Pancreas (tissue), 8 donors: Measurements from ENCODE around the gene PPP4R3A. TPM values are rescaled to one million over a fixed set of nuclear protein-coding genes. Genes with fewer than 3 reads are reported as not detected.

Experiments
- polyA plus RNA-seq, 2 donors: library from polyadenylated mRNA; stranded (reverse); fragments of 200-250 nt; gene quantifications; one replicate each; pipeline ENCODE4 v1.2.3, GENCODE V29; 2013
- total RNA-seq, 6 donors: library from RNA; stranded (reverse); fragmentation: NEBNext Ultra II Directional in 4 of 6; extraction: Animal tissue kit (Norgen Biotek cat#: 25700) in 4 of 6; gene quantifications; one replicate each; pipeline versions ENCODE4 v1.2.1 to v1.2.4, GENCODE V29; 2021 to 2023
- donor health status: healthy with polysubstance abuse.
- donor health status: DM: no; HTN: no; CAD: no; lungs with moderate emphysema.
- donor health status: DM: no; HTN: no; CAD: no.
- donor health status: Bipolar disorder and iron deficiency.
- donor health status: DM: yes; HTN: yes; CAD: no.
- donor health status: DM: no; HTN: no; CAD: no.
- donor health status: DM: no; HTN: no; CAD: no.
- donor health status: DM: yes; HTN: yes; CAD: no.

The PPP4R3A gene
- total and polyA plus RNA-seq, 8 donors, result 26.2 to 48.4 (median 34.0) TPM

Other genes starting within 250 kb of the PPP4R3A start
- 10 to 100 TPM; 11.5 to 20.2 (median 14.6) TPM for gene CCDC88C, start 92.5 kb downstream of the PPP4R3A start, total RNA-seq
- 10 to 100 TPM; 10.3 to 19.9 TPM for gene CCDC88C, start 92.5 kb downstream of the PPP4R3A start, polyA plus RNA-seq
- gene CATSPERB, start 221.8 kb upstream of the PPP4R3A start, total RNA-seq, result 10 to 100 TPM; 16.5 to 40.0 (median 18.6) TPM
- gene CATSPERB, start 221.8 kb upstream of the PPP4R3A start, polyA plus RNA-seq, result 10 to 100 TPM in 1 of 2 donors, 1 to 10 TPM in 1; 6.0 to 24.9 TPM